ENCODE measurements around the gene ORC5.

ORC5 gene

GRCh38 chr7:104136561-104136960 lies 71.3 kb downstream of the ORC5 start:
- Histone ChIP-seq H3K36me3 (ENCODE audit: low read depth) (peaks cover 31% of the 10 kb centered on the region), H3K27me3 (ENCODE audit: insufficient read depth, poor library complexity, severe bottlenecking) (no peaks in the 10 kb centered on the region), H3K4me1 (ENCODE audit: insufficient read depth, poor library complexity, severe bottlenecking) (no peaks in the 10 kb centered on the region), H3K27ac (ENCODE audit: poor library complexity, severe bottlenecking) (no peak overlapping the region), H3K9me3 (ENCODE audit: severe bottlenecking) (no peaks in the 10 kb centered on the region), H3K4me3 (ENCODE audit: severe bottlenecking) (no peak overlapping the region)
- no peak for TF ChIP-seq CTCF (IDR thresholded peaks at IDR 0.05; ENCODE audit: poor library complexity, severe bottlenecking)
- ATAC-seq (ENCODE audit: low read depth) (no peak), DNase-seq (ENCODE audit: low spot score) (no peak)

GRCh38 chr7:104135760-104136558 lies 71.9 kb downstream of the ORC5 start:
- ATAC-seq (ENCODE audit: low read depth) (no peak), DNase-seq (ENCODE audit: low spot score) (no peak)
- Histone ChIP-seq H3K27me3 (ENCODE audit: insufficient read depth, poor library complexity, severe bottlenecking) (no peaks in the 10 kb centered on the region), H3K27ac (ENCODE audit: poor library complexity, severe bottlenecking) (no peak overlapping the region), H3K36me3 (ENCODE audit: low read depth) (peaks cover 28% of the 10 kb centered on the region), H3K4me3 (ENCODE audit: severe bottlenecking) (no peak overlapping the region), H3K9me3 (ENCODE audit: severe bottlenecking) (no peaks in the 10 kb centered on the region), H3K4me1 (ENCODE audit: insufficient read depth, poor library complexity, severe bottlenecking) (peaks cover 5% of the 10 kb centered on the region)
- TF ChIP-seq CTCF (IDR thresholded peaks at IDR 0.05; ENCODE audit: poor library complexity, severe bottlenecking): no peak

GRCh38 chr7:104133238-104133637 lies 74.6 kb downstream of the ORC5 start:
- H3K27me3 ChIP-seq (ENCODE audit: insufficient read depth, poor library complexity, severe bottlenecking): no peaks in the 10 kb centered on the region
- ATAC-seq (ENCODE audit: low read depth) (no peak), DNase-seq (ENCODE audit: low spot score) (no peak)
- no peak overlapping the region for H3K27ac ChIP-seq (ENCODE audit: poor library complexity, severe bottlenecking)
- no peaks in the 10 kb centered on the region for H3K9me3 ChIP-seq (ENCODE audit: severe bottlenecking)
- no peak overlapping the region for H3K4me3 ChIP-seq (ENCODE audit: severe bottlenecking)
- peaks cover 11% of the 10 kb centered on the region for H3K4me1 ChIP-seq (ENCODE audit: insufficient read depth, poor library complexity, severe bottlenecking)
- no peak for TF ChIP-seq CTCF (IDR thresholded peaks at IDR 0.05; ENCODE audit: poor library complexity, severe bottlenecking)
- H3K36me3 ChIP-seq (ENCODE audit: low read depth): peaks cover 39% of the 10 kb centered on the region

- Histone ChIP-seq H3K9me3 (ENCODE audit: severe bottlenecking) (no peaks in the 10 kb centered on the region), H3K27me3 (ENCODE audit: insufficient read depth, poor library complexity, severe bottlenecking) (no peaks in the 10 kb centered on the region), H3K27ac (ENCODE audit: poor library complexity, severe bottlenecking) (peak overlapping the region; percentile 26), H3K36me3 (ENCODE audit: low read depth) (peaks cover 45% of the 10 kb centered on the region), H3K4me1 (ENCODE audit: insufficient read depth, poor library complexity, severe bottlenecking) (peaks cover 11% of the 10 kb centered on the region), H3K4me3 (ENCODE audit: severe bottlenecking) (no peak overlapping the region)
- DNase-seq (ENCODE audit: low spot score) (no peak), ATAC-seq (ENCODE audit: low read depth) (peak; percentile 51; the same call in 1 of the 3 replicates)
- no peak for TF ChIP-seq CTCF (IDR thresholded peaks at IDR 0.05; ENCODE audit: poor library complexity, severe bottlenecking)
Measured at GRCh38 chr7:104130726-104131125, 77.1 kb downstream of the ORC5 start.

- no peak for TF ChIP-seq CTCF (IDR thresholded peaks at IDR 0.05; ENCODE audit: poor library complexity, severe bottlenecking)
- peaks cover 11% of the 10 kb centered on the region for H3K4me1 ChIP-seq (ENCODE audit: insufficient read depth, poor library complexity, severe bottlenecking)
- H3K27ac ChIP-seq (ENCODE audit: poor library complexity, severe bottlenecking): no peak overlapping the region
- H3K9me3 ChIP-seq (ENCODE audit: severe bottlenecking): no peaks in the 10 kb centered on the region
- ATAC-seq (ENCODE audit: low read depth): no peak
- peaks cover 34% of the 10 kb centered on the region for H3K36me3 ChIP-seq (ENCODE audit: low read depth)
- H3K27me3 ChIP-seq (ENCODE audit: insufficient read depth, poor library complexity, severe bottlenecking): no peaks in the 10 kb centered on the region
- no peak overlapping the region for H3K4me3 ChIP-seq (ENCODE audit: severe bottlenecking)
- DNase-seq (ENCODE audit: low spot score): no peak
Measured at GRCh38 chr7:104127204-104127603, 80.6 kb downstream of the ORC5 start.

All from RWPE2 (cell line).